ENCODE results near the gene CHCHD6. TPM values are rescaled to one million over a fixed set of nuclear protein-coding genes. Genes with fewer than 3 reads are reported as not detected.

The CHCHD6 gene
- total RNA-seq, 1 donor from 2014 or later = 28.7 TPM

- no peak for DNase-seq (ENCODE audit: low read depth)
- no peak overlapping the region for H3K4me3 ChIP-seq (ENCODE audit: low read depth, low read length)
- H3K36me3 ChIP-seq (ENCODE audit: control insufficient read depth, insufficient read depth, low read length) = no peaks in the 10 kb centered on the region
- H3K27me3 ChIP-seq (ENCODE audit: control insufficient read depth, insufficient read depth, low read length) = no peaks in the 10 kb centered on the region
- TF ChIP-seq CTCF (IDR thresholded peaks at IDR 0.05; ENCODE audit: insufficient read depth, low read length, poor library complexity, severe bottlenecking) = no peak
Measured at GRCh38 chr3:126952983-126953660, 249.1 kb downstream of the CHCHD6 start.

DNA sequence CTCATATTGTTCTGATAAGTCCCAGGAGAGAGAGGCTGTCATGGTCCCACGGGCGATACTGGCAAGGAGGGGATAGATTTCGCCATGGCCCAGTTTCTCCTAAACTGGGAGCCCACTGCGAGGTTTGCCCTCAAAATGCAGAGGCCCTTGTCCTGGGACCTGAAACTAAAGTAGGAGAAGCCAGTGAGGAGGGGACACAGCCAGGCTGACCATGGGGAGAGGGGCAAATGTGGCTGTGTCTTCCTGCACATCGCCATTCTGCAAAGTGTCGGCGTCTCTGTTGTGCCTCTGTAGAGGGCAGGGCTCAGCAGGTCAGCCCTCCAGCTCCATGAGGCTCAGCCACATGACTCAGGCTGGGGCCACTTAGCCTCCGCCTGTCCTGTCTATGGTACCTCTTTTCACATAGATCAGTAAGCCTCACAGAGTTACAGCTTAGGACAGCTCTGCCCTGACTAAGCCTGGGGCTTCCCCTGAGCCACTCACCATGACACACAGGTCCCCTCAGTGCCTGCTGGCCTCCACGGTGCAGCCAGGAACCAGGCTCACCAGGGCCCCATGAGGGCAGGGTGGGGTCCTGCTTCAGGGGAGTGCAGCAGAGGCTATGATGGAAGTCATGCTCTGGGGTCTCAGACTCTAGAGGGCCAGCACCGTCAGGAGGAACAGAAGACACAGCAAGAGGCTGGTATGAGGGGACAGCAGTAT, 250.3 kb downstream of the CHCHD6 start:
- H3K36me3 ChIP-seq (ENCODE audit: control insufficient read depth, insufficient read depth, low read length) = no peaks in the 10 kb centered on the region
- DNase-seq (ENCODE audit: low read depth) = no peak
- H3K4me3 ChIP-seq (ENCODE audit: low read depth, low read length) = no peak overlapping the region
- no peaks in the 10 kb centered on the region for H3K27me3 ChIP-seq (ENCODE audit: control insufficient read depth, insufficient read depth, low read length)
- TF ChIP-seq CTCF (IDR thresholded peaks at IDR 0.05; ENCODE audit: insufficient read depth, low read length, poor library complexity, severe bottlenecking) = no peak

DNA sequence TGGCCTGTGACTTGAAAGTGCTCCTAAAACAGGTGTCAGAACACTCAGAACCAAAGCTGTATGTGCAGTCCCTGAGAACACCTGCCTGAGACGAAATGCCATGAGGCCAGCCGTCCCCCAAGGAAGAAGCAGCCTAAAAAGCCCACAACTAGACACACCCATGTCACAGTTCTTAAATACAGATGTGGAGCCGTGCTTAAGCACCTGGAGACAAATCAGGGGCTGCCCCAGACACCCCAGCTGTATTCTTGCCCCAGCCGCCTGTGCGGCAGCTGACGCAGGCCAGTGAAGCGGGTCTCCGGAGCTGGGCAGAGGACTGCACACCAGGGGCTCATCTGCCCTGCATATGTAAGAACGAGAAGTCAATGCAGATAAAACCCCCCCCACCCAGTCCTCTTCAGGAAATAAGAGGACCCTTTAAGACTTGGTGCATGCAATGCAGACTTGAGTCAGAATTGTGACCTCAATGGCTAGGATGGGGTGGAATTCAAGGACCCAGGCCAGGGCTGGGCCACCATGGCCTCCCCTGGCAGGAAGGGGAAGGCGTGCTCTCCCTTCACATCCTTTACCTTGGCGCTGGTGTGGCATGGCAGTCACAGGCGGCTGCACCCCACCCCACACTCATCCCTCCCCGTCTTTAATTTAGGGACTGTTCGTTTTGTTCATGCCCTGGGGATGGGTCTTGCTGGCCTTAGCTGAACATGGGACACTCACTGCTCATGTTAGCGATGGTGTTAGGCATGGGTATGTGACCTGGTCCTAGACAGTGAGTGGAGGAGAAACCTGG, 251.2 kb downstream of the CHCHD6 start:
- no peak for DNase-seq (ENCODE audit: low read depth)
- no peak for TF ChIP-seq CTCF (IDR thresholded peaks at IDR 0.05; ENCODE audit: insufficient read depth, low read length, poor library complexity, severe bottlenecking)
- no peak overlapping the region for H3K4me3 ChIP-seq (ENCODE audit: low read depth, low read length)

GRCh38 chr3:126956361-126956760, 252.3 kb downstream of the CHCHD6 start:
- no peak overlapping the region for H3K4me3 ChIP-seq (ENCODE audit: low read depth, low read length)
- TF ChIP-seq CTCF (IDR thresholded peaks at IDR 0.05; ENCODE audit: insufficient read depth, low read length, poor library complexity, severe bottlenecking) = no peak
- DNase-seq (ENCODE audit: low read depth) = no peak
- no peaks in the 10 kb centered on the region for H3K36me3 ChIP-seq (ENCODE audit: control insufficient read depth, insufficient read depth, low read length)
- no peaks in the 10 kb centered on the region for H3K27me3 ChIP-seq (ENCODE audit: control insufficient read depth, insufficient read depth, low read length)

More for the DNA sequence above, 251.2 kb downstream of the CHCHD6 start:
- Histone ChIP-seq H3K27me3 (ENCODE audit: control insufficient read depth, insufficient read depth, low read length) (no peaks in the 10 kb centered on the region), H3K36me3 (ENCODE audit: control insufficient read depth, insufficient read depth, low read length) (no peaks in the 10 kb centered on the region)

DNA sequence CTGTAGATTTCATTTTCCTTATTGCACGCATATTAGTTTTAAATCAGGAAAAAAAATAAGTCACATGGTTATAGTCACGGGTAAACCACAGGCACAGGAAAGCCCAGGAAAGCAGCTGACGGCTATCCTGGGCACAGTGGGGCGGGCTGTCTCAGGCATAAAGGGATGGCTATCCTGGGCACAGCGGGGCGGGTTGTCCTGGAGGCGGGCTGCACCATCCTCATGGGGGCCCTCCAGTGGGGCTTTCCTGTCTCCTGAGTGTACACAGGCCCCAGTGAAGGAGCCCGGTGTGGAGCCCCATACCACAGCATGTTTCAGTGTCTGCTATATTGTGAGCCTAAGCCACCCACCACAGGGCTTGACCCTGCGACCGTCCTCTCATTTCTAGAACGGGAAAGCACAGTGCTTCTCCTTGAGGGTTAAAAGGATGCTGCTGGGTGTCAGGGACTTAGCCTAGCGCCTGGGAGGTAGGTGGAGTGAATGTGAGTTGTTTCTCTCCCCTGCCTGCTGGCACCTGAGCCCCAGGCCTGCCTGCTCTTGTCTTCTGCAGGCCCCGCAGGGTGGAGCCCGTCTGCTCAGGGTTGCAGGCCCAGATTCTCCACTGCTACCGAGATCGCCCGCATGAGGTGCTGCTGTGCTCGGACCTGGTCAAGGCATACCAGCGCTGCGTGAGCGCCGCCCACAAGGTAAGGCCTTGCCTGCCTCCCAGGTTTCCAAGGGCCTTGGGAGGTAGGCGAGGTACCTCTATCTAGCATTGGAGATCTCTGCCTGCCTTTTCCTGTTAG, 253.0 kb downstream of the CHCHD6 start:
- Histone ChIP-seq H3K27me3 (ENCODE audit: control insufficient read depth, insufficient read depth, low read length) (no peaks in the 10 kb centered on the region), H3K4me3 (ENCODE audit: low read depth, low read length) (no peak overlapping the region), H3K36me3 (ENCODE audit: control insufficient read depth, insufficient read depth, low read length) (no peaks in the 10 kb centered on the region)
- no peak for DNase-seq (ENCODE audit: low read depth)
- no peak for TF ChIP-seq CTCF (IDR thresholded peaks at IDR 0.05; ENCODE audit: insufficient read depth, low read length, poor library complexity, severe bottlenecking)
